GM15510 (cell line): ENCODE results near the gene KRT33A.

Source experiments
- POLR2A ChIP-seq: IDR thresholded peaks from 3 replicates; pipeline ENCODE4 v1.6.1; 2011; ENCODE audit warnings: borderline replicate concordance; ENCODE audit not compliant: insufficient read length; ENCODE audit errors: extremely low read depth

The KRT33A gene

DNA sequence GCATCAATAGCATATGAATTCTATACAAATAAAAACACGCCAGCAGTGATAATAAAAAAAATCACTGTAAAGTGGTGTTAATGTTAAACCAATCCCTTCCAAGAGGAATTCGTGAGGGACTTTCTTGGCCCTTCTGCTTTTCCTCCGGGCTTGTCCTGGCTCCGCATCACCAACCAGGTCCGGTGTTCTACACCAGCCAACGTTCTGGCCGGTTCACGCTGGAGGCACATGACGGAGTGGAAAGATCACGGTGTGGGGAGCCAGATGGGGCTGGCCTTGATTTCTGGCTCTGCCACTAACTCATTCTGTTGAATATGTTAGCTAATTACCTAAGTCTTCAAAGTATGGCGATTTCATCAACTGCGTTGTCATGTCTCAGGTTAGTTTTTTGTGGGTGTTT is 46.5 kb downstream of the KRT33A start:
- no peak for TF ChIP-seq POLR2A

- TF ChIP-seq POLR2A = no peak
Observed at GRCh38 chr17:41302981-41303380, 47.6 kb downstream of the KRT33A start.

DNA sequence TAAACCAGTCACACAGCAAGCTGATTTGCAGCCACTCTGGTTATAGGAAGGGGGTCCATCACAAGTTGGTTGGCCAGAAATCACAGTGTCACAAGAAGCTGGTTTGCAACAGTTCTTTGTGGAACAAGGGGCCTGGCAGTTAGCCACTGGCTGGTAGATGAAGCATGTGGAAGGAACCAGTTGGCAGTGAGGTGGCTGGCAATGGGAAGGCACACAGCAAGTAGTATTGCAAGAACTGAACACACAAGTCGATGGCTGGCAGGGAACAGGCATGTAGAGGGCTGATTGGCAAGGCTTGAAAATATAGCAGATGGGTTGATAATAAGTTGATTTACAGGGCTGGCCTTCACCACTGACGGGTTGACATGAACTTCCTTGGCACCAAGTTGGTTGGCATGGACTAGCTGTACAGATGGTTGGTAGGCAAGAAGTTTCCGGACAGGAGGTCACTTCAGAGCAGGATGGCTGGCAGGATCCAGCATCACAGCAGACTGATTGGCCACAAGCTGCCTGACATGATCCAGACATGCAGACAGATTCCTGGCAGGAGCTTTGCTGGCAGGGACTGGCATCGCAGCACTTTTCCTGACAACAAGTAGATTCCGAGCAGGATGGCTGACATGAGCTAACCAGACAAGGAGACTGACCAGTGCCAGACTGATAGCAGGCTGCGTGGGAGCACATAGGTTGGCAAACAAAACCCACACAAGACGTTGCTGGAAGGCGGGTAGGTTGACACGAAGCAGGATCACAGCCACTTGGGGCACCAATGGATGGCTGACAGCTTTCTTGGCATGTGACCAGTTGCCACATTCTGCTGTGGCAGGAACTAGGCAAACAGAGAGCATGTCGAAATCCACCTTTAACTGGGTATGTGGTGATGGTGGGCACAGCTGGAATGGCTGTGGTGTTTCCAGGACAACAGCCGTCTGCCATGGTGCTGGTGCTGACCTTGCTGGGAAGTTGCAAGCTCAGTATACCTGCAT is 48.4 kb downstream of the KRT33A start, which contains the start of gene KRTAP29-1:
KRTAP29-1 (minus strand) TSS at position 936 of the 986 bp plus-strand sequence; CDS start at position 936, 0 bp downstream.
- TF ChIP-seq POLR2A = no peak

GRCh38 chr17:41301204-41301790 is 49.3 kb downstream of the KRT33A start:
- TF ChIP-seq POLR2A = no peak

- TF ChIP-seq POLR2A = no peak
Observed at GRCh38 chr17:41298458-41299135, 52.0 kb downstream of the KRT33A start.

DNA sequence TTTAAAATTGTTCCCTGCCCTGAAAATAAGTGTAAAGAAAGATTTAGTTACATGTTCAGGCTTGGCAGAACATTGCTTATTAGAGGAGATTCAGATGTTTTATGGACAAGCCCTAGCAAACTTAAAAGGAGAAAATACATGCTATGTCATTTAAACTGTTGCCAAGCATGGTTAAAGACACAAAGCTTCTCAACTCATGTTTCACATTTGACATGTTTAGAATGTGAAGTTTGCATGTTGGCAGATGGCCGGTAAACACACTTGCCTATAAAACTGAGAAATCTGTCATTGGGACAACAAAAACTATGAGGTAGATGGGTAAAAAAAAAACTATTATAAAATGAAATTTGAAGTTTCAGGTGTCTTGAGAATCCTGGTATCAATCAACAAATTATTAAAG is 53.8 kb downstream of the KRT33A start:
- TF ChIP-seq POLR2A = no peak
